Fibroblast of lung (primary cell): ENCODE data around the gene SNPH. TPM values are rescaled to one million over a fixed set of nuclear protein-coding genes. Genes with fewer than 3 reads are reported as not detected.

Source experiments
- DNase-seq, 2 donors: peaks; one replicate each; pipeline versions ENCODE4 v3.0.0 to v3.0.0-alpha.2; 2010; ENCODE audit warnings: low read depth in 2 of 2
- H2AFZ ChIP-seq: 2 replicates; pipeline ENCODE4 v1.5.1; 2012; ENCODE audit warnings: low read length, control low read depth, inconsistent platforms
- H3K27ac ChIP-seq: 2 replicates; pipeline ENCODE4 v1.5.1; 2011; ENCODE audit warnings: low read length, control low read depth; ENCODE audit not compliant: insufficient read depth
- H3K27me3 ChIP-seq: 2 replicates; pipeline ENCODE4 v1.5.1; 2011; ENCODE audit warnings: mild to moderate bottlenecking, low read length; ENCODE audit not compliant: control insufficient read depth, insufficient read depth
- H3K36me3 ChIP-seq: 2 replicates; pipeline ENCODE4 v1.5.1; 2011; ENCODE audit warnings: low read length; ENCODE audit not compliant: control insufficient read depth, insufficient read depth
- H3K4me1 ChIP-seq: 2 replicates; pipeline ENCODE4 v1.5.1; 2011; ENCODE audit warnings: low read length; ENCODE audit not compliant: control insufficient read depth, insufficient read depth; ENCODE audit errors: extremely low read depth
- H3K4me2 ChIP-seq: 2 replicates; pipeline ENCODE4 v1.5.1; 2011; ENCODE audit warnings: low read length, control low read depth; ENCODE audit not compliant: insufficient read depth; ENCODE audit errors: extremely low read depth
- H3K4me3 ChIP-seq, 4 experiments: fragments of 200-600 bp in 1 of 4; sonication (generic) in 1 of 4; replicated peaks in 1 of 4; 2 replicates each; pipeline ENCODE4 v1.5.1; 2011 to 2016; ENCODE audit warnings: low read length in 4 of 4, low read depth in 3 of 4, mild to moderate bottlenecking in 3 of 4, control low read depth in 2 of 4, inconsistent platforms in 1 of 4, mixed read lengths in 1 of 4; ENCODE audit not compliant: insufficient read depth in 1 of 4; ENCODE audit errors: control extremely low read depth in 1 of 4
- H3K79me2 ChIP-seq: 2 replicates; pipeline ENCODE4 v1.5.1; 2012; ENCODE audit warnings: mild to moderate bottlenecking, low read length, inconsistent platforms; ENCODE audit not compliant: control insufficient read depth, insufficient read depth
- H3K9ac ChIP-seq: 2 replicates; pipeline ENCODE4 v1.5.1; 2011; ENCODE audit warnings: mild to moderate bottlenecking, low read length, control low read depth; ENCODE audit not compliant: insufficient read depth
- H3K9me3 ChIP-seq: 2 replicates; pipeline ENCODE4 v1.5.1; 2012; ENCODE audit warnings: low read depth, low read length; ENCODE audit not compliant: control insufficient read depth, insufficient read depth
- H4K20me1 ChIP-seq: 2 replicates; pipeline ENCODE4 v1.5.1; 2011; ENCODE audit warnings: low read length; ENCODE audit not compliant: control insufficient read depth, insufficient read depth; ENCODE audit errors: extremely low read depth
- CTCF ChIP-seq, 2 donors: IDR thresholded peaks in 1 of 2; conservative IDR thresholded peaks in 1 of 2; 1 replicate in 1 of 2; 2 replicates in 1 of 2; pipeline ENCODE4 v1.5.1; 2011 to 2012; ENCODE audit warnings: low read length in 2 of 2, control low read depth in 1 of 2, inconsistent platforms in 1 of 2, low read depth in 1 of 2, mild to moderate bottlenecking in 1 of 2
- EZH2 ChIP-seq: IDR thresholded peaks from 2 replicates; pipeline ENCODE4 v1.5.1; 2012; ENCODE audit warnings: low read length, control low read depth, mild to moderate bottlenecking; ENCODE audit errors: missing control alignments
- polyA plus RNA-seq, 2 donors: library from polyadenylated mRNA; depleted of rRNA in 1 of 2; stranded (reverse) in 1 of 2; unstranded in 1 of 2; fragments of >200 nt; gene quantifications; 2 replicates each; pipeline ENCODE4 v1.2.1, GENCODE V29; 2011 to 2012; ENCODE audit warnings: missing spikeins in 1 of 2
- total RNA-seq: library from RNA; depleted of rRNA; stranded (reverse); fragments of >200 nt; gene quantifications from 2 replicates; pipeline ENCODE4 v1.2.1, GENCODE V29; 2014

The SNPH gene
- total and polyA plus RNA-seq, 2 donors (not counting 1 experiment from before 2014, with no cell fraction given): 0.85 to 18.5 TPM

GRCh38 chr20:1300083-1300840 is 34.2 kb downstream of the SNPH start:
- Histone ChIP-seq H4K20me1 (no peaks in the 10 kb centered on the region), H3K36me3 (peaks cover 3% of the 10 kb centered on the region), H3K9me3 (no peaks in the 10 kb centered on the region), H3K4me2 (no peak overlapping the region), H3K27ac (no peak overlapping the region), H2AFZ (no peak overlapping the region), H3K79me2 (no peaks in the 10 kb centered on the region), H3K9ac (no peak overlapping the region), H3K4me3 (no peak overlapping the region), H3K27me3 (no peaks in the 10 kb centered on the region), H3K4me1 (peaks cover 7% of the 10 kb centered on the region)
- TF ChIP-seq CTCF (conservative IDR thresholded peaks at IDR 0.05 in 1 of 2, IDR thresholded peaks at IDR 0.05 in 1 of 2; ENCODE audit: low read depth in 1 of 2, low read length in 2 of 2): no peak
- no peak for TF ChIP-seq EZH2
- DNase-seq: no peak

GRCh38 chr20:1301031-1301529 is 35.0 kb downstream of the SNPH start:
- peaks cover 7% of the 10 kb centered on the region for H3K4me1 ChIP-seq
- TF ChIP-seq EZH2 (no peak), CTCF (conservative IDR thresholded peaks at IDR 0.05 in 1 of 2, IDR thresholded peaks at IDR 0.05 in 1 of 2; ENCODE audit: low read depth in 1 of 2, low read length in 2 of 2) (no peak)
- no peaks in the 10 kb centered on the region for H3K27me3 ChIP-seq
- no peaks in the 10 kb centered on the region for H3K79me2 ChIP-seq
- H2AFZ ChIP-seq: no peak overlapping the region
- H3K36me3 ChIP-seq: peaks cover 7% of the 10 kb centered on the region
- peak; percentile 53 to 71 for DNase-seq
- H3K9me3 ChIP-seq: no peaks in the 10 kb centered on the region
- H3K4me3 ChIP-seq: no peak overlapping the region
- H3K27ac ChIP-seq: no peak overlapping the region
- no peak overlapping the region for H3K9ac ChIP-seq
- no peaks in the 10 kb centered on the region for H4K20me1 ChIP-seq
- H3K4me2 ChIP-seq: no peak overlapping the region

GRCh38 chr20:1302685-1303541 is 36.8 kb downstream of the SNPH start:
- no peak overlapping the region for H2AFZ ChIP-seq
- H3K4me3 ChIP-seq: no peak overlapping the region
- no peaks in the 10 kb centered on the region for H3K79me2 ChIP-seq
- TF ChIP-seq EZH2 (no peak), CTCF (conservative IDR thresholded peaks at IDR 0.05 in 1 of 2, IDR thresholded peaks at IDR 0.05 in 1 of 2; ENCODE audit: low read depth in 1 of 2, low read length in 2 of 2) (no peak)
- H3K9me3 ChIP-seq: no peaks in the 10 kb centered on the region
- peaks cover 7% of the 10 kb centered on the region for H3K4me1 ChIP-seq
- H3K9ac ChIP-seq: no peak overlapping the region
- H3K36me3 ChIP-seq: peaks cover 7% of the 10 kb centered on the region
- DNase-seq: peak in 1 of 2 donors; percentile 23
- H3K27ac ChIP-seq: no peak overlapping the region
- no peaks in the 10 kb centered on the region for H4K20me1 ChIP-seq
- no peak overlapping the region for H3K4me2 ChIP-seq
- H3K27me3 ChIP-seq: no peaks in the 10 kb centered on the region
